Spleen (tissue), 11 donors: Measurements from ENCODE around the gene FTSJ1. TPM values are rescaled to one million over a fixed set of nuclear protein-coding genes. Genes with fewer than 3 reads are reported as not detected.

Source experiments
- DNase-seq: peaks from one replicate; pipeline ENCODE4 v3.0.0-alpha.2; 2020
- H3K27ac ChIP-seq, 8 donors: fragments of 200-600 bp; sonication (generic) in 7 of 8; 1 replicate in 4 of 8; 2 replicates in 4 of 8; pipeline versions ENCODE4 v1.5.0 to v1.8.0; 2016 to 2021; ENCODE audit warnings: inconsistent platforms in 4 of 8, mild to moderate bottlenecking in 4 of 8, moderate library complexity in 1 of 8
- H3K27me3 ChIP-seq, 7 donors: fragments of 200-600 bp; sonication (generic) in 6 of 7; replicated peaks in 1 of 7; 1 replicate in 4 of 7; 2 replicates in 3 of 7; pipeline versions ENCODE4 v1.5.0 to v1.8.0; 2016 to 2021; ENCODE audit warnings: inconsistent platforms in 3 of 7, mild to moderate bottlenecking in 1 of 7
- H3K36me3 ChIP-seq, 6 donors: fragments of 200-600 bp; sonication (generic) in 5 of 6; 1 replicate in 4 of 6; 2 replicates in 2 of 6; pipeline versions ENCODE4 v1.5.0 to v1.8.0; 2016 to 2021; ENCODE audit warnings: inconsistent platforms in 2 of 6
- H3K4me1 ChIP-seq, 6 donors: fragments of 200-600 bp; sonication (generic) in 5 of 6; 1 replicate in 3 of 6; 2 replicates in 3 of 6; pipeline versions ENCODE4 v1.5.0 to v1.8.0; 2016 to 2021; ENCODE audit warnings: inconsistent platforms in 3 of 6
- H3K4me3 ChIP-seq, 8 donors: fragments of 200-600 bp; sonication (generic) in 7 of 8; 1 replicate in 4 of 8; 2 replicates in 4 of 8; pipeline versions ENCODE4 v1.5.0 to v1.8.0; 2016 to 2021; ENCODE audit warnings: inconsistent platforms in 4 of 8, mild to moderate bottlenecking in 4 of 8, moderate library complexity in 2 of 8
- H3K9me3 ChIP-seq, 8 donors: fragments of 200-600 bp; sonication (generic) in 7 of 8; 1 replicate in 4 of 8; 2 replicates in 4 of 8; pipeline versions ENCODE4 v1.5.0 to v1.8.0; 2016 to 2021; ENCODE audit warnings: inconsistent platforms in 4 of 8
- POLR2A ChIP-seq, 3 donors: fragments of 450-650 bp; IDR thresholded peaks; one replicate each; pipeline ENCODE4 v1.5.1; 2017; ENCODE audit warnings: antibody characterized with exemption in 3 of 3, mild to moderate bottlenecking in 1 of 3
- POLR2AphosphoS5 ChIP-seq, 3 donors: sonication (generic); formaldehyde crosslinking; IDR thresholded peaks; one replicate each; pipeline ENCODE4 v1.5.1; 2017; ENCODE audit warnings: antibody characterized with exemption in 3 of 3
- WGBS, 5 donors: extraction: QIAGEN DNeasy Blood & Tissue Kit in 3 of 5; methylation state at CpG; one replicate each; pipeline versions ENCODE4 v1.1.5 to v1.1.7; 2013 to 2018; 5-methylcytosine and 5-hydroxymethylcytosine counted together
- intact Hi-C: fragments of 100-400 bp; cut with DNase I; formaldehyde crosslinking; loops from one replicate; pipeline ENCODE4 v1.15.0; 2023; ENCODE audit warnings: low total_unique reads
- polyA plus RNA-seq, 3 donors: library from polyadenylated mRNA; stranded (reverse); fragments of 200-250 nt; gene quantifications; one replicate each; pipeline ENCODE4 v1.2.1, GENCODE V29; 2013
- total RNA-seq, 7 donors: library from RNA; depleted of rRNA in 3 of 7; stranded (reverse); fragments of >200 nt in 3 of 7; fragmentation: NEBNext Ultra II Directional in 4 of 7; extraction: Animal tissue kit (Norgen Biotek cat#: 25700) in 4 of 7; gene quantifications; one replicate each; pipeline versions ENCODE4 v1.1.0 to v1.2.1, GENCODE V29; 2016 to 2021
- TF ChIP-seq, protein P1 (sequence below), 11 experiments: fragments of 200-600 bp in 7 of 11; fragments of 450-650 bp in 4 of 11; sonication (generic) in 4 of 11; IDR thresholded peaks in 8 of 11; conservative IDR thresholded peaks in 3 of 11; 1 replicate in 7 of 11; 2 replicates in 4 of 11; pipeline versions ENCODE4 v1.4.0 to v1.8.0; 2016 to 2021; ENCODE audit warnings: antibody characterized with exemption in 11 of 11, inconsistent platforms in 4 of 11, mild to moderate bottlenecking in 1 of 11
- donor health status: healthy with polysubstance abuse.
- donor health status: DM: no; HTN: no; CAD: no; lungs with moderate emphysema.
- donor health status: DM: no; HTN: no; CAD: no.
- donor health status: Bipolar disorder and iron deficiency.
- donor health status: healthy.
- donor health status: DM: no; HTN: no; CAD: no.
- donor health status: DM: yes; HTN: yes; CAD: no.

The FTSJ1 gene
- total and polyA plus RNA-seq, 10 donors, result 27.1 to 58.6 (median 39.7) TPM

DNA sequence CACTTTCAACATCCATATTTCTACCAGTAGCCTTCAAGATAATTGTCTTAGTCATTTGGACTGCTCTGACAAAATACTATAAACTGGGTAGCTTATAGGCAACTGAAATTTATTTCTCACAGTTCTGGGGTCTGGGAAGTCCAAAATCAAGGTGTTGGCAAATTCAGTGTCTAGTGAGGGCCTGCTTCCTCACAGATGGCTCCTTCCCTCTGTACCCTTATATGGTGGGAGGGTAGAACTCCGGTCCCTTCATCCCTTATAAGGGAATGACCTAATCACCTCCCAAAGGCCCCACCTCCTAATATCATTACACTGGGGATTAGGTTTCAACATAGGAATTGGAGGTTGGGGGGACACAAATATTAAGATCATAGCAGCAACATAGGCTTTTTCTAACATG is 56.2 kb downstream of the FTSJ1 start:
- no peak for DNase-seq
- WGBS, 5 donors, result 60 to 100% (median 84%) methylated on average over 1 of the region's 1 CpG
- TF ChIP-seq POLR2A (IDR thresholded peaks at IDR 0.05) (no peak), POLR2AphosphoS5 (IDR thresholded peaks at IDR 0.05) (no peak)
- TF ChIP-seq, protein P1, sequence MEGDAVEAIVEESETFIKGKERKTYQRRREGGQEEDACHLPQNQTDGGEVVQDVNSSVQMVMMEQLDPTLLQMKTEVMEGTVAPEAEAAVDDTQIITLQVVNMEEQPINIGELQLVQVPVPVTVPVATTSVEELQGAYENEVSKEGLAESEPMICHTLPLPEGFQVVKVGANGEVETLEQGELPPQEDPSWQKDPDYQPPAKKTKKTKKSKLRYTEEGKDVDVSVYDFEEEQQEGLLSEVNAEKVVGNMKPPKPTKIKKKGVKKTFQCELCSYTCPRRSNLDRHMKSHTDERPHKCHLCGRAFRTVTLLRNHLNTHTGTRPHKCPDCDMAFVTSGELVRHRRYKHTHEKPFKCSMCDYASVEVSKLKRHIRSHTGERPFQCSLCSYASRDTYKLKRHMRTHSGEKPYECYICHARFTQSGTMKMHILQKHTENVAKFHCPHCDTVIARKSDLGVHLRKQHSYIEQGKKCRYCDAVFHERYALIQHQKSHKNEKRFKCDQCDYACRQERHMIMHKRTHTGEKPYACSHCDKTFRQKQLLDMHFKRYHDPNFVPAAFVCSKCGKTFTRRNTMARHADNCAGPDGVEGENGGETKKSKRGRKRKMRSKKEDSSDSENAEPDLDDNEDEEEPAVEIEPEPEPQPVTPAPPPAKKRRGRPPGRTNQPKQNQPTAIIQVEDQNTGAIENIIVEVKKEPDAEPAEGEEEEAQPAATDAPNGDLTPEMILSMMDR (IDR thresholded peaks at IDR 0.05 in 8 of 11, conservative IDR thresholded peaks at IDR 0.05 in 3 of 11), result no peak
- H3K4me1 ChIP-seq, result no peaks in the 10 kb centered on the region
- H3K9me3 ChIP-seq, result no peaks in the 10 kb centered on the region
- no peaks in the 10 kb centered on the region for H3K27me3 ChIP-seq
- H3K36me3 ChIP-seq, result peaks cover 0 to 24% (median 5%) of the 10 kb centered on the region in 6 donors
- intact Hi-C loops, result no loop called here
- H3K4me3 ChIP-seq, result no peak overlapping the region
- H3K27ac ChIP-seq, result peak overlapping the region in 1 of 8 donors; percentile 37

DNA sequence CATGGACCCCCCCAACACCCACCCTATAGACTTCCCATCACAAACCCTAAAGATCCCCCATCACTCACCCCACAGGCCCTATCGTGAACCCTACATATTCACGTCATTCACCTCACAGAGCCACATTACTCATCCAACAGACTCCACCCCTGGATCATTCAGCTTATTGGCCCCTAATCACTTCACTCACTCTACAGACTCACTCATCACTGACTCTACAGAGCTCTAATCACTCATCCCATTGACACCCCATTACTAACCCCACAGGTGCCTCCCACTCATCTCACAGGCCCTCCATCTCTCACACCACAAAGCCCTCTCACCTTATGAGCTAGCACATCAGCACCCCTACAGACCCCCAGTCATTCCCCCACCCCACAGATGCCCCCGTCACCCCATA is 57.2 kb downstream of the FTSJ1 start:
- TF ChIP-seq POLR2AphosphoS5 (IDR thresholded peaks at IDR 0.05) (no peak), POLR2A (IDR thresholded peaks at IDR 0.05) (no peak)
- TF ChIP-seq, protein P1 (IDR thresholded peaks at IDR 0.05 in 8 of 11, conservative IDR thresholded peaks at IDR 0.05 in 3 of 11), result no peak

More for the DNA sequence above, 57.2 kb downstream of the FTSJ1 start:
- H3K36me3 ChIP-seq, result peaks cover 0 to 14% (median 2%) of the 10 kb centered on the region in 6 donors
- H3K27me3 ChIP-seq, result no peaks in the 10 kb centered on the region
- intact Hi-C loops, result no loop called here
- H3K4me1 ChIP-seq, result no peaks in the 10 kb centered on the region
- DNase-seq, result no peak
- H3K27ac ChIP-seq, result no peak overlapping the region
- H3K9me3 ChIP-seq, result no peaks in the 10 kb centered on the region
- WGBS, 5 donors, result 84 to 97% (median 86%) methylated on average over 3 of the region's 3 CpGs
- no peak overlapping the region for H3K4me3 ChIP-seq

Other genes starting within 250 kb of the FTSJ1 start
- not detected for gene SSX1, start 220.8 kb upstream of the FTSJ1 start, total RNA-seq
- not detected for gene SSX1, start 220.8 kb upstream of the FTSJ1 start, polyA plus RNA-seq
- not detected for gene SSX3, start 119.5 kb upstream of the FTSJ1 start, total RNA-seq
- gene SSX3, start 119.5 kb upstream of the FTSJ1 start, polyA plus RNA-seq, result not detected
- gene SSX4, start 92.7 kb upstream of the FTSJ1 start, total RNA-seq, result not detected
- gene SSX4, start 92.7 kb upstream of the FTSJ1 start, polyA plus RNA-seq, result not detected
- not detected for gene SSX4B, start 64.2 kb upstream of the FTSJ1 start, total RNA-seq
- not detected for gene SSX4B, start 64.2 kb upstream of the FTSJ1 start, polyA plus RNA-seq
- 10 to 100 TPM; 11.3 to 57.4 (median 21.1) TPM for gene SLC38A5, start 5.9 kb upstream of the FTSJ1 start, total RNA-seq
- gene SLC38A5, start 5.9 kb upstream of the FTSJ1 start, polyA plus RNA-seq, result 10 to 100 TPM; 20.2 to 30.4 (median 23.5) TPM
- gene PORCN, start 32.8 kb downstream of the FTSJ1 start, total RNA-seq, result 10 to 100 TPM in 5 of 7 donors, 1 to 10 TPM in 2; 9.8 to 20.8 (median 14.2) TPM
- 1 to 10 TPM; 5.0 to 8.8 (median 7.3) TPM for gene PORCN, start 32.8 kb downstream of the FTSJ1 start, polyA plus RNA-seq
- gene EBP, start 45.6 kb downstream of the FTSJ1 start, total RNA-seq, result 10 to 100 TPM; 25.1 to 36.3 (median 32.0) TPM
- gene EBP, start 45.6 kb downstream of the FTSJ1 start, polyA plus RNA-seq, result 10 to 100 TPM; 46.4 to 62.3 (median 57.8) TPM
- 10 to 100 TPM; 12.4 to 19.1 (median 16.2) TPM for gene TBC1D25, start 63.5 kb downstream of the FTSJ1 start, total RNA-seq
- gene TBC1D25, start 63.5 kb downstream of the FTSJ1 start, polyA plus RNA-seq, result 1 to 10 TPM; 4.0 to 8.3 (median 6.1) TPM
- gene RBM3, start 98.3 kb downstream of the FTSJ1 start, total RNA-seq, result 100 to 1,000 TPM; 155 to 361 (median 203) TPM
- 100 to 1,000 TPM; 162 to 224 (median 198) TPM for gene RBM3, start 98.3 kb downstream of the FTSJ1 start, polyA plus RNA-seq
- 100 to 1,000 TPM in 1 of 7 donors, 10 to 100 TPM in 6; 61.2 to 116 (median 81.8) TPM for gene WDR13, start 121.3 kb downstream of the FTSJ1 start, total RNA-seq
- 100 to 1,000 TPM in 2 of 3 donors, 10 to 100 TPM in 1; 90.4 to 200 (median 162) TPM for gene WDR13, start 121.3 kb downstream of the FTSJ1 start, polyA plus RNA-seq
- gene WAS, start 207.6 kb downstream of the FTSJ1 start, total RNA-seq, result 100 to 1,000 TPM in 5 of 7 donors, 10 to 100 TPM in 2; 99.3 to 169 (median 107) TPM
- 10 to 100 TPM; 53.5 to 64.8 (median 56.2) TPM for gene WAS, start 207.6 kb downstream of the FTSJ1 start, polyA plus RNA-seq
- 1 to 10 TPM; 6.2 to 9.2 (median 7.4) TPM for gene SUV39H1, start 220.5 kb downstream of the FTSJ1 start, total RNA-seq
- gene SUV39H1, start 220.5 kb downstream of the FTSJ1 start, polyA plus RNA-seq, result 1 to 10 TPM; 4.0 to 6.7 (median 4.9) TPM